ENCODE results near the gene MMRN2.
"Not testable (repeated sequence)": the region's sequence is repeated elsewhere in the genome, so short reads cannot be mapped to it uniquely, and the experiment has no call there.

Gene MMRN2

DNA sequence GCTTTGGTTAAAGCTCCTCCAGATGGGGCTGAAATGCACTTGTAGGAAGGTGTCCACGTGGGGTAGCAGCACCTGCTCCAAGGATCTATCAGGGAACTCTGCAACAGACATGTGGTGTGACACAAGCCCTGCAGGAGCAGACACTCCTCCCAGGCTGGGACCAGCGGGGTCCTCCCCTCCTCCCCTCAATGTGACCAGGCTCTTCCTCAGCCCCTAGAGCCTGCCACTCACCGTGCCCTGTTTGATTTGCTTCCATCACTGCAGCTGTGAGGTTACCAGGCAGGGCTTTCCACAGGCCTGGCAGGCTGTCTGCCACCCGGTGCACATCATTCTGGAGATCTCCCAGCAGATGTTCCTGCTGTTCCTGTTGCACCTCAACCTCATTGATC is 13.4 kb downstream of the MMRN2 start:
- Histone ChIP-seq H3K4me1 (ENCODE audit: insufficient read depth, low read length) (peaks cover 3% of the 10 kb centered on the region), H3K9ac (ENCODE audit: low read depth, low read length) (no peak overlapping the region)
- WGBS, result 91% methylated on average over 4 of the region's 4 CpGs

DNA sequence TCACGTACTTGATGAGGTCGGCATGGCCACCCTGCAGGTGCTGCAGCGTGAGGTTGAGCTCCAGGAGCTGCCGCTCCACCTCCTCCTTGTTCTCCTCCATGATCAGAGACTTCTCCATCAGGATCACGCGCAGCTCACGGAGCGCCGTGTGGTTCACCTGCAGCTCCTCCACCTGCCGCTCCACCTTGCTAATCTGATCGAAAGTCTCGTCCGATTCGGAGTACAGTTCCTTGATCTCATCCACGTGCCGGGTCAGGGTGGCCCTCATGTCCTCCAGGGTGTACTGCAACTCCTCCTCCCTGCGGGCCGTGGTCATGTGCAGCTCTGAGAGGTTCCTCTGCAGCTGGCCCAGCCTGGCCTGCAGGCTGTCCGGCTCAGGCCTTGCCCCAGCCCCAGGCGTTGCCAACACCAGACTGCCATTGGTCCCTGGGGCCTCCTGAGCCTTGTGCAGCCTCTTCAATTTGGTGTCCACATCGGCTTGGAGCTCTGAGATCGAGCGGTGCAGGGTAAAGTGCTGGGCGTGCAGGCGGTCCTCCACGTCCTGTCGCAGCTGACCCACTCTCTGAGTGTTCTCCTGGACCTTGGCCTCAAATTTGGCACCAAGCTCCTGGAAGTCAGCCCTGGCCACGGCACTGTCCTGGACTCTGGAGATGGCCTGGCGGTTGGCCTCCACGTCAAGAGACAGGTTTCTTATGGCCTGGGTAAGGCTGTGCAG is 13.9 kb downstream of the MMRN2 start:
- Histone ChIP-seq H3K9me3 (ENCODE audit: insufficient read depth, low read depth, low read length) (no peaks in the 10 kb centered on the region), H3K36me3 (ENCODE audit: insufficient read depth, low read length) (no peaks in the 10 kb centered on the region), H3K27ac (ENCODE audit: low read depth, low read length) (no peak overlapping the region), H3K4me1 (ENCODE audit: insufficient read depth, low read length) (peaks cover 3% of the 10 kb centered on the region), H3K27me3 (ENCODE audit: insufficient read depth, low read length) (no peaks in the 10 kb centered on the region), H3K9ac (ENCODE audit: low read depth, low read length) (no peak overlapping the region), H3K4me3 (ENCODE audit: low read length) (no peak overlapping the region)
- 95% methylated on average over 30 of the region's 30 CpGs for WGBS

More for the DNA sequence above, 13.4 kb downstream of the MMRN2 start:
- Histone ChIP-seq H3K27me3 (ENCODE audit: insufficient read depth, low read length) (no peaks in the 10 kb centered on the region), H3K27ac (ENCODE audit: low read depth, low read length) (no peak overlapping the region), H3K9me3 (ENCODE audit: insufficient read depth, low read depth, low read length) (no peaks in the 10 kb centered on the region), H3K36me3 (ENCODE audit: insufficient read depth, low read length) (no peaks in the 10 kb centered on the region), H3K4me3 (ENCODE audit: low read length) (no peak overlapping the region)

DNA sequence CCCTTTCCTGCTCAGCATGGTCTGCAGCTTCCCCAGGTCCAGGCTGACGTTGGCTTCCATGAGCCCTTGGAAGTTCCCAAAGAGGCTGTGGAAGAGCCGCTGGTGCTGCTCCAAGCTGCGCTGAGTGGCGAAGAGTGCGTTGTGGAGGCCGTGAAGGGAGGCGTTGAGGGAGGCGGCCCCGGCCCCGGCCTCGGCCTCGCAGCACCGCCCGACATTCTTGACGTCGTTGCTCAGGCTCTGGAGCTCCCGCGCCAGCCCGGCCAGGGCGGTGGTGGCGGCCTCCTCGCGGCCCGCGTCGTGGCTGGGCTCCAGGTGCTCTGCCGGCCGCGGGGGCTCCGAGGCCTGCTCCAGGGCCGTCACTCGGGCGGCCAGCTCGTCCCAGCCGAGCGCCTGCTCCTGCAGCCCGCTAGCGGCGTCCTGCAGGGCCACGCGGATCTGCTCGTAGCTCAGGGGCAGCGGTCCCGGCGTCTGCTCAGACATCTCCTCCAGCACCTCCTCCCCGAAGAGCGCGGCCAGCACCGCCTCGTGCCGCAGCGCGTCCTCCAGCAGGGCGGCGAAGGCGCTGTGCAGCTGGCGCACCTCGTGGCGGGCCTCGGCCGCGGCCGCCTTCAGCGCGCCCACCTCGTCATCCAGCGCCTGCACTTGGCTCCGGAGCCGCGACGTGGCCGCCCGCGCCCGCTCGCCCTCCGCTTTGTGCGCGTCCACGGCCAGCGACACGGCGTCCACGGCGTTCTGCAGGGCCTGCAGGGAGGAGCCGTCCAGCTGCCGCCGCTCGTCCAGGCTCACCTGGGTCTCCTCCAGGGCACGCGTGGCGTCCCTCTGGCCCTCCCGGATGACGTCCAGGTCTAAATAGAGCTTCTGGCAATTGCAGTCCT is 14.7 kb downstream of the MMRN2 start:
- H3K4me3 ChIP-seq (ENCODE audit: low read length), result no peak overlapping the region
- WGBS, result 97% methylated on average over 94 of the region's 94 CpGs
- H3K27ac ChIP-seq (ENCODE audit: low read depth, low read length), result no peak overlapping the region
- H3K4me1 ChIP-seq (ENCODE audit: insufficient read depth, low read length), result peaks cover 3% of the 10 kb centered on the region
- no peaks in the 10 kb centered on the region for H3K27me3 ChIP-seq (ENCODE audit: insufficient read depth, low read length)
- no peaks in the 10 kb centered on the region for H3K36me3 ChIP-seq (ENCODE audit: insufficient read depth, low read length)
- no peak overlapping the region for H3K9ac ChIP-seq (ENCODE audit: low read depth, low read length)
- no peaks in the 10 kb centered on the region for H3K9me3 ChIP-seq (ENCODE audit: insufficient read depth, low read depth, low read length)

DNA sequence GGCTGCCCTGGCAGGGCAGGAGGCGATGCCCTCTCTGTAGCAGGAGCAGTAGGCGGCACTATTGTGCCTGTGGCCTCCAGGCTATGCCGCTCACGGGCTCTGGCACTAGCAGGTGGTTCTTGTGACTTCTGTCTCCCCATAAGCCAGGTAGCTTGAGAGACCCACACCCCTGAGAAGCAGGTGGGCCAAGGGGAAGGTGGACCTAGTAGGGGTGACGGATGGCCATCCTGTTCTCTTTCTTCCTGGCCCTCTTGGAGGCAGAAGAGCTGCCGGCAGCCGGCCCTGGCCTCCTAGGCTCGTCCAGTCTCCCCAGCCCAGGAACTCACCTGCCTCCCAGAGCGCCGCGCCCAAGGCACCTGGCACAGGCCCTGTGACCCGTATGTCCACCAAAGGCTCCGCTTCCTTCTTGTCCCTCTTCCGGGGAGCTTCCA is 15.4 kb downstream of the MMRN2 start:
- Histone ChIP-seq H3K9me3 (ENCODE audit: insufficient read depth, low read depth, low read length) (no peaks in the 10 kb centered on the region), H3K27ac (ENCODE audit: low read depth, low read length) (no peak overlapping the region), H3K9ac (ENCODE audit: low read depth, low read length) (no peak overlapping the region), H3K4me3 (ENCODE audit: low read length) (no peak overlapping the region), H3K36me3 (ENCODE audit: insufficient read depth, low read length) (no peaks in the 10 kb centered on the region), H3K4me1 (ENCODE audit: insufficient read depth, low read length) (peaks cover 3% of the 10 kb centered on the region), H3K27me3 (ENCODE audit: insufficient read depth, low read length) (no peaks in the 10 kb centered on the region)
- WGBS, result 95% methylated on average over 14 of the region's 14 CpGs

DNA sequence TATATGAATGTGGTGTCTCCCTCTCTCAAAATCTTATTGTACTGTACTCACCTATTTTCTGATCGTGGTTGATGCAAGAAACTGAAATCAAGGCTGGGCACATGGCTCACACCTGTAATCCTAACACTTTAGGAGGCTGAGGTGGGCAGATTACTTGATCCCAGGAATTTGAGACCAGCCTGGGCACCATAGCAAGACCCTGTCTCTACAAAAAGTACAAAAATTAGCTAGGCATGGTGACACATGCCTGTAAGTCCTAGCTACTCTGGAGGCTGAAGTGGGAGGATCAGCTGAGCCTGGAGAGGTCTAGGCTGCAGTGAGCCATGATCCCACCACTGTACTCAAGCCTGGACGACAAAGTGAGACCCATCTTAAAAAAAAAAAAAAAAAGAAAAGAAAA is 16.0 kb downstream of the MMRN2 start:
- 92% methylated on average over 1 of the region's 2 CpGs for WGBS
- Histone ChIP-seq H3K27me3 (ENCODE audit: insufficient read depth, low read length) (no peaks in the 10 kb centered on the region), H3K36me3 (ENCODE audit: insufficient read depth, low read length) (no peaks in the 10 kb centered on the region)

DNA sequence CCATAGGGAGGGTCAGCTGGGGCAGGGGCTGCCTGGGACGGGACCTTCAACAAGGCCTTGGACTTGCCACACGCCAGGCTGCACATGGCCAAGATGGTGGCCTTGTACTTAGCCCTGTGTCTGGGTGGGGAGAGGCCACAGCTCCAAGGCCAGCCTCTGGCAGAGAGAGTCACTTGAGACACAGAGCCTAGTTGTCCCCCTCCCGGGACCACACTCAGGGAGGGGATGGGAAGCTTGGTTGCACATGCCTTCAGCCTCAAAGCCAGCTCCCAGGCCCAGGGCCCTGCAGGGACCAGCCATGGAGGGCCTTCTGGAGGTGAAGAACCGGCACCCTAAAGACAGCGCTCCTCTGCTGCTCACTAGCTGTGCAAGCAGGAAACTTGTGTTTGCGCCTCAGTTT is 16.7 kb downstream of the MMRN2 start:
- no peak overlapping the region for H3K4me3 ChIP-seq (ENCODE audit: low read length)
- no peaks in the 10 kb centered on the region for H3K27me3 ChIP-seq (ENCODE audit: insufficient read depth, low read length)
- no peaks in the 10 kb centered on the region for H3K36me3 ChIP-seq (ENCODE audit: insufficient read depth, low read length)
- H3K9ac ChIP-seq (ENCODE audit: low read depth, low read length), result no peak overlapping the region
- no peak overlapping the region for H3K27ac ChIP-seq (ENCODE audit: low read depth, low read length)
- peaks cover under 1% of the 10 kb centered on the region for H3K4me1 ChIP-seq (ENCODE audit: insufficient read depth, low read length)
- 78% methylated on average over 6 of the region's 6 CpGs for WGBS
- no peaks in the 10 kb centered on the region for H3K9me3 ChIP-seq (ENCODE audit: insufficient read depth, low read depth, low read length)

More for the DNA sequence above, 16.0 kb downstream of the MMRN2 start:
- H3K4me3 ChIP-seq (ENCODE audit: low read length), result no peak overlapping the region
- H3K4me1 ChIP-seq (ENCODE audit: insufficient read depth, low read length), result peaks cover 3% of the 10 kb centered on the region
- H3K9me3 ChIP-seq (ENCODE audit: insufficient read depth, low read depth, low read length), result no peaks in the 10 kb centered on the region
- H3K9ac ChIP-seq (ENCODE audit: low read depth, low read length), result no peak overlapping the region
- H3K27ac ChIP-seq (ENCODE audit: low read depth, low read length), result no peak overlapping the region

DNA sequence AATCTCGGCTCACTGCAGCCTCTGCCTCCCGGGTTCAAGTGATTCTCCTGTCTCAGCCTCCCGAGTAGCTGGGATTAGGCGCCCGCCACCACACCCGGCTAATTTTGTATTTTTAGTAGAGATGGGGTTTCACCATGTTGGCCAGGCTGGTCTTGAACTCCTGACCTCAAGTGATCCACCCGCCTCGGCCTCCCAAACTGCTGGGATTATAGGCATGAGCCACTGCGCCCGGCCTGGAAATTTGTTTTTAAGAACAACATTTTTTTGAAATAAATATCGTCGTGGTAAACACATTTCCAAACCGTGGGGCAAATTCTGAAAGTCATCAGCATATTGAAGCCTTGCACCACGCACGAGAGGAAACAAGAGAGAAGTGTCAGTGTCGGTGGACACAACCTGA is 17.3 kb downstream of the MMRN2 start:
- H3K36me3 ChIP-seq (ENCODE audit: insufficient read depth, low read length); H3K4me3 ChIP-seq (ENCODE audit: low read length); H3K27me3 ChIP-seq (ENCODE audit: insufficient read depth, low read length); H3K27ac ChIP-seq (ENCODE audit: low read depth, low read length); H3K9ac ChIP-seq (ENCODE audit: low read depth, low read length); H3K9me3 ChIP-seq (ENCODE audit: insufficient read depth, low read depth, low read length); H3K4me1 ChIP-seq (ENCODE audit: insufficient read depth, low read length): not testable (repeated sequence)
- 96% methylated on average over 16 of the region's 16 CpGs for WGBS

DNA sequence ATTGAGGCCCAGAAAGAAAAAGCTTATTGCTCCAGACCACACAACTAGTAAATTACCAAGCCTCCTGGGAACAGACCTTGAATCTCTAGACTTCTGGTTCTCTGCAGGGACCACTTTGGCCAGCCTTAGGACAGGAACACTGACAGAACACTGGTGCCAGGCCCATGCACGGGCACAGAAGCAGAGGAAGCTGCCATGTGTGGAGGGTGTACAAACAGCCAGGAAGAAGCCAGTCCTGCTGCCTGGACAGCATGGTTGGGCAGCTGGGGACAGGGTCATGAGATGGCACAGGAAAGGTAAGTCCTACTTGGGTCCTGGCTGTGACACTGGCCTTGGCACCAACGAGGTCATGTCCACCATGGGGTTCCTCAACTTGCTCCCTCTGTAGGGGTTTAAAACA is 19.2 kb downstream of the MMRN2 start:
- Histone ChIP-seq H3K4me3 (ENCODE audit: low read length) (no peak overlapping the region), H3K36me3 (ENCODE audit: insufficient read depth, low read length) (no peaks in the 10 kb centered on the region), H3K4me1 (ENCODE audit: insufficient read depth, low read length) (no peaks in the 10 kb centered on the region), H3K27ac (ENCODE audit: low read depth, low read length) (no peak overlapping the region), H3K9ac (ENCODE audit: low read depth, low read length) (no peak overlapping the region), H3K27me3 (ENCODE audit: insufficient read depth, low read length) (no peaks in the 10 kb centered on the region), H3K9me3 (ENCODE audit: insufficient read depth, low read depth, low read length) (no peaks in the 10 kb centered on the region)
- 92% methylated on average over 2 of the region's 2 CpGs for WGBS

DNA sequence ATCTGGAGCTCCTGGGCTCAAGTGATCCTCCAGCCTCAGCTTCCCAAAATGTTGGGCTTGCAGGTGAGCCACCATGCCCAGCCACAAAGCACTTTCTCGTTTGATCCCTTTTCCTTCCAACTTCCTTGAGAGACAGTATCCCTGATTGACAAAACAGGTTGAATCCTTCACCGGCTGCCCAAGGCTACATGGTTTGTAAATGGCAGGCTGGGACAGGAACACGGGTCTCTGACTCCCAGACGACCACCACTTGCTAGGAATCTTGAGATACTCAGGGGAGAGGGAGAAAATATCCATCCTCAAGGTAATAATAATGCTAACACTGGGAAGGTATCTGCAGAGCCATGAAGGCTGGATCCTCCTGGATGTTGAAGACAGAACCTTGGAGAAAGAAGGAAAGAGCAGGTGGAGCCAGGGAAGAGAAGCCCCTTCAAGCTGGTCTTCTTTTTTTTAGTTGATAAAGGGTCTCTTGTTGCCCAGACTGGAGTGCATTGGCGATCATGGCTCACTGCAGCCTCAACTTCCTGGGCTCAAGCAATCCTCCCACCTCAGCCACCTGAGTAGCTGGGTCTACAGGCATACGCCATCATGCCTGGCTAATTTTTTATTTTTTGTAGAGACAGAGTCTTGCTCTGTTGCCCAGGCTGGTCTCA is 19.8 kb downstream of the MMRN2 start:
- H3K4me3 ChIP-seq (ENCODE audit: low read length), result no peak overlapping the region
- WGBS, result 80% methylated on average over 6 of the region's 6 CpGs
- H3K36me3 ChIP-seq (ENCODE audit: insufficient read depth, low read length), result 0 out of 2 replicates have a peak, but pooled peaks cover 4% of the 10 kb centered on the region
- H3K4me1 ChIP-seq (ENCODE audit: insufficient read depth, low read length), result no peaks in the 10 kb centered on the region
- no peaks in the 10 kb centered on the region for H3K9me3 ChIP-seq (ENCODE audit: insufficient read depth, low read depth, low read length)
- no peaks in the 10 kb centered on the region for H3K27me3 ChIP-seq (ENCODE audit: insufficient read depth, low read length)
- no peak overlapping the region for H3K9ac ChIP-seq (ENCODE audit: low read depth, low read length)
- H3K27ac ChIP-seq (ENCODE audit: low read depth, low read length), result no peak overlapping the region

DNA sequence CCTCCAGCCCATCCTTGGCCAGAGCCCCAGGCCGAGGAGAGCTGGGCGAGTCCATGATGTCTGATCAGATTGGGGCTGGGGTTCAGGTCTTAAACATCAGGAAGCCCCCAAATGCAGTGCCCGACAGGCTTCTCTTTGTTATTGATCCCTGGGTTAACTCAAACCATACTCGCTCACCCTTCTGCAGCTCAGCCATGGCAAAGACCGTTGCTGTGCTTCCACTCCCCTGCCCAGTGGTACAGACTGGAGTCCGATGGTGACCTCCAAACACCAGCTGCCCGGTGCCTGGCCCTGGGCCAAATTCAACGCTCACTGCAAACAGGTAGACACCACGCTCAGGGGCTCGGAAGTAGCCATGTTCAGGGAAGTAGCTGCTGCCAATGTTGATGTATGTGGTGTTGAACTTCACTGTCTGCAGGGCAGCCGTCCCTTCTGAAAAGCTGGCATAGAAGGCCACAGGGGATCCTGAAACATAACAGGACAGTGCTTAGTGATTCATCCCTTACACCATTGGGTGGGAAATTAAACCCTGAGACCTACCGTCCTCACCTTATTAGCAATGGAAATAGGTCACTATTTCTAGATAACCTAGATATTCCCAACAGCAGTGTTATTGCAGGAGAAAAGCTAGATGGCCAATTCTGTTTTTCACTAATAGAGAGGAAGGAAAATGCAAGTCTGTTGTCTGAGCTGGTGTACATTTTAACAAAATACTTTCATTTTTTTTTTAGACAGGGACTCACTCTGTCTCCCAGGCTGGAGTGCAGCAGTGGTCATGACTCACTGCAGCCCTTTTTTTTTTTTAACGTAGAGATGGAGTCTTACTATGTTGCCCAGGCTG is 20.5 kb downstream of the MMRN2 start:
- WGBS, result 93% methylated on average over 12 of the region's 13 CpGs
- Histone ChIP-seq H3K9ac (ENCODE audit: low read depth, low read length) (no peak overlapping the region), H3K9me3 (ENCODE audit: insufficient read depth, low read depth, low read length) (no peaks in the 10 kb centered on the region), H3K36me3 (ENCODE audit: insufficient read depth, low read length) (peaks cover 8% of the 10 kb centered on the region), H3K27me3 (ENCODE audit: insufficient read depth, low read length) (no peaks in the 10 kb centered on the region), H3K4me3 (ENCODE audit: low read length) (no peak overlapping the region), H3K4me1 (ENCODE audit: insufficient read depth, low read length) (no peaks in the 10 kb centered on the region), H3K27ac (ENCODE audit: low read depth, low read length) (no peak overlapping the region)
